HEK293T (cell line): ENCODE measurements around the gene ZNF362.

Experiments used
- FOXM1 ChIP-seq: fragments of 450-650 bp; IDR thresholded peaks from 2 replicates; pipeline ENCODE4 v1.6.1; 2017; ENCODE audit warnings: mild to moderate bottlenecking, borderline replicate concordance
- LEF1 ChIP-seq: fragments of 450-650 bp; IDR thresholded peaks from 2 replicates; pipeline ENCODE4 v1.6.1; 2017; ENCODE audit warnings: mild to moderate bottlenecking, borderline replicate concordance
- PKNOX1 ChIP-seq: fragments of 450-650 bp; IDR thresholded peaks from 2 replicates; pipeline ENCODE4 v1.6.1; 2016
- SP1 ChIP-seq: fragments of 450-650 bp; IDR thresholded peaks from 2 replicates; pipeline ENCODE4 v1.6.1; 2017
- SUZ12 ChIP-seq: fragments of 450-650 bp; IDR thresholded peaks from 2 replicates; pipeline ENCODE4 v1.6.1; 2016; ENCODE audit warnings: mild to moderate bottlenecking
- TARDBP ChIP-seq: fragments of 450-650 bp; IDR thresholded peaks from 2 replicates; pipeline ENCODE4 v1.6.1; 2016

- TF ChIP-seq FOXM1, result no peak
- no peak for TF ChIP-seq PKNOX1
- no peak for TF ChIP-seq LEF1
- no peak for TF ChIP-seq SP1
- no peak for TF ChIP-seq TARDBP
- no peak for TF ChIP-seq SUZ12
Measured at GRCh38 chr1:33327587-33328325, 71.5 kb downstream of the ZNF362 start.
